ENCODE measurements around the gene PPP1R3G.

Gene PPP1R3G

GRCh38 chr6:5072440-5072839 lies 12.7 kb upstream of the PPP1R3G start:
- no peaks in the 10 kb centered on the region for H3K36me3 ChIP-seq (ENCODE audit: control insufficient read depth, insufficient read depth, low read length)
- no peak overlapping the region for H3K4me3 ChIP-seq (replicated peaks; ENCODE audit: low read depth, low read length)
- H3K27me3 ChIP-seq (replicated peaks; ENCODE audit: control insufficient read depth, insufficient read depth, low read length): no peaks in the 10 kb centered on the region
- no peak for DNase-seq (ENCODE audit: extremely low read depth, insufficient read length)
- TF ChIP-seq CTCF (IDR thresholded peaks at IDR 0.05; ENCODE audit: insufficient read depth, low read length, poor library complexity, severe bottlenecking): no peak

- Histone ChIP-seq H3K36me3 (ENCODE audit: control insufficient read depth, insufficient read depth, low read length) (no peaks in the 10 kb centered on the region), H3K27me3 (replicated peaks; ENCODE audit: control insufficient read depth, insufficient read depth, low read length) (no peaks in the 10 kb centered on the region), H3K4me3 (replicated peaks; ENCODE audit: low read depth, low read length) (no peak overlapping the region)
- DNase-seq (ENCODE audit: extremely low read depth, insufficient read length): no peak
- TF ChIP-seq CTCF (IDR thresholded peaks at IDR 0.05; ENCODE audit: insufficient read depth, low read length, poor library complexity, severe bottlenecking): no peak
Measured at GRCh38 chr6:5073992-5074391, 11.1 kb upstream of the PPP1R3G start.

GRCh38 chr6:5076931-5077330 lies 8.2 kb upstream of the PPP1R3G start:
- no peak for TF ChIP-seq CTCF (IDR thresholded peaks at IDR 0.05; ENCODE audit: insufficient read depth, low read length, poor library complexity, severe bottlenecking)
- no peaks in the 10 kb centered on the region for H3K27me3 ChIP-seq (replicated peaks; ENCODE audit: control insufficient read depth, insufficient read depth, low read length)
- no peak for DNase-seq (ENCODE audit: extremely low read depth, insufficient read length)
- H3K36me3 ChIP-seq (ENCODE audit: control insufficient read depth, insufficient read depth, low read length): no peaks in the 10 kb centered on the region
- no peak overlapping the region for H3K4me3 ChIP-seq (replicated peaks; ENCODE audit: low read depth, low read length)

GRCh38 chr6:5078121-5078669 lies 6.9 kb upstream of the PPP1R3G start:
- no peak for DNase-seq (ENCODE audit: extremely low read depth, insufficient read length)
- TF ChIP-seq CTCF (IDR thresholded peaks at IDR 0.05; ENCODE audit: insufficient read depth, low read length, poor library complexity, severe bottlenecking): peak; percentile 54
- Histone ChIP-seq H3K27me3 (replicated peaks; ENCODE audit: control insufficient read depth, insufficient read depth, low read length) (no peaks in the 10 kb centered on the region), H3K36me3 (ENCODE audit: control insufficient read depth, insufficient read depth, low read length) (no peaks in the 10 kb centered on the region), H3K4me3 (replicated peaks; ENCODE audit: low read depth, low read length) (no peak overlapping the region)

GRCh38 chr6:5079692-5080091 lies 5.4 kb upstream of the PPP1R3G start:
- no peak for DNase-seq (ENCODE audit: extremely low read depth, insufficient read length)
- TF ChIP-seq CTCF (IDR thresholded peaks at IDR 0.05; ENCODE audit: insufficient read depth, low read length, poor library complexity, severe bottlenecking): no peak
- H3K36me3 ChIP-seq (ENCODE audit: control insufficient read depth, insufficient read depth, low read length): no peaks in the 10 kb centered on the region
- no peak overlapping the region for H3K4me3 ChIP-seq (replicated peaks; ENCODE audit: low read depth, low read length)
- no peaks in the 10 kb centered on the region for H3K27me3 ChIP-seq (replicated peaks; ENCODE audit: control insufficient read depth, insufficient read depth, low read length)

GRCh38 chr6:5080574-5080973 lies 4.6 kb upstream of the PPP1R3G start:
- TF ChIP-seq CTCF (IDR thresholded peaks at IDR 0.05; ENCODE audit: insufficient read depth, low read length, poor library complexity, severe bottlenecking): no peak
- DNase-seq (ENCODE audit: extremely low read depth, insufficient read length): no peak
- Histone ChIP-seq H3K4me3 (replicated peaks; ENCODE audit: low read depth, low read length) (no peak overlapping the region), H3K27me3 (replicated peaks; ENCODE audit: control insufficient read depth, insufficient read depth, low read length) (no peaks in the 10 kb centered on the region; the same call in 1 of the 2 replicates), H3K36me3 (ENCODE audit: control insufficient read depth, insufficient read depth, low read length) (no peaks in the 10 kb centered on the region)

All from GM06990 (cell line).